ENCODE results near the gene NKD1.

- TF ChIP-seq CTCF (IDR thresholded peaks at IDR 0.05; ENCODE audit: low read depth, low read length): no peak
- TF ChIP-seq EZH2phosphoT487 (IDR thresholded peaks at IDR 0.05; ENCODE audit: low read depth): no peak
Measured at GRCh38 chr16:50630394-50631020, 82.3 kb downstream of the NKD1 start.
